NCI-H2196 treated with DMSO at 0.1 percent for 48 hours (cell line): ENCODE results near the gene FBXO8.

ENCODE experiments used
- DNase-seq: peaks from one replicate; lab custom pipeline; 2025; ENCODE audit not compliant: unreplicated experiment; lab: John Stamatoyannopoulos, UW

Gene FBXO8

DNA sequence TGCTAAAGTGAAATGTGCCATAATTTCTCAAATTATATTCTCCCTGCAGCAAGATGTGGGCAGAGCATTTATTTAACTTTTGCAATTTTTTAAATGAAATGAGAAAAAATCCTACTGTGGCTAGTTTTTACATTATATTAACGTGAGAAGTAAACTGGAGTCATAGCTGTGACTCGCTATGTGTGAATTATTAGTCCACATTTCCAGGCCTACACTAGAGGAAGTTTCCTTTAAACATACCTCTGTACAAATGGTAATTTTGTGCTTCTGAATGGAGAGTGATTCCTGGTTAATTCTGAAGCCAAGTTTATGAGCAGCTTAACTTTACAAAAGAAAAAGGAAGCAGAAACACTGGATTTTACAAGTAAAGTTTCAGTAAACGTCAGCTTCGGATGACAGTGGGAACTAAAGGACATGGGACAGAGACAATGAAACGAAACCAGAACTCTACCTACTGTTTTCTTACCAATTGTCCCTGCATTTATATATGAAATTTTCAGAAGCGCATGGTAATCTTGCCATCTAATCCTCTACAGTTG lies 72.4 kb downstream of the FBXO8 start:
- no peak for DNase-seq

DNA sequence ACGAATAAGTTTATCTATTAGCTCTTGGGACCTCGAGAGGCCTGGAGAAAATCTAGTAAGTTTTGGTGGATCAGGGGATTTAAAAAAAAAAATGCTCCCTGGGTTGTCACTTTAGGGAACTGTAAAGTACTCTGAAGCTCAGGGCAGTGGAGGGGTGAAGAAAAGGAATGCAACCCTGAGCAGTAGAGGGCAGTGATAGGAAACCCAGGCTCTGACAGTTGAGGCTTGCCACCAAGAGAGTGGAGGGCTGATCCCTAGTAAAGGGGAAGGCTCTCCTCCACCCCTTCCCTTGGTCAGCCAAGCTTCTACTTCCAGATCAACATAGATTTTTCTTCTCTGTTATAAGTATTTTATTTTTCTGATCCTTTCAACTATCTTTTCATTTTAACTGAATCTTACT lies 73.1 kb downstream of the FBXO8 start:
- DNase-seq, result no peak

DNA sequence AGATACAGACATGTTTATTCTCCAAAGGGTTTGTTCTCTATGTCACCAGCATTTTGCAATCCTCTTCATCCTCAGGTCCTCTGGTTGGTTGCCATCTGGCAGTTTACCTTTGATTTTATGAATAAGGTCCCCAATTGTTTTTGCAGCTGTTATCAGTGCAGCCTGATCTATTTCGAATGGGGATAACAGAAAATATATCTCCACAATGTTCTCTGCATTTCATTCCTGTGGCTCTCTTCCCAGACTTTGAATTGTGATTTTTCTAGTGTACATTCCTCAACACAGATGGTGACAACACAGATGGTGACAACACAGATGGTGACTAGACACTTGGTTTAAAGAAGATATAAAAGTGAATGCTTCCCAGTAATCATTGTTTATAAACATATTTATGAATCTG lies 74.1 kb downstream of the FBXO8 start:
- DNase-seq, result no peak

DNA sequence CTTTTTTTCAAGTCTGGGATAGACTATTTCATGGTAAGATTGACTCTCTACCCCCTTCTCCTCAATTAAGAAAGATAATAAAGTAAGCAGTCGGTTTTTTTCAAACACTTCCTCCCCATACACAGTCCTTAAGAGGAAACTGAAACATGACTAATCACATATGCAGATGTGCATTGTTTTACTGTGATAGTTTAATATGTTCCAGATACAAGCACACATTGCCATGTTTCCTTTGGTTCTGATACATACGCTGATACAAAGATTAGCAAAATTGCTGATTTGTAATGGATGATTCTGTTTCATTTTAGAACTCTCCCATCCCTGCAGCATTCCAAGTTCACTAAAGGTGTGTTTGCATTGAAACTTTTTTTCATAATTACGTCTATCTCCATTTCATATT lies 76.1 kb downstream of the FBXO8 start:
- DNase-seq, result no peak

DNA sequence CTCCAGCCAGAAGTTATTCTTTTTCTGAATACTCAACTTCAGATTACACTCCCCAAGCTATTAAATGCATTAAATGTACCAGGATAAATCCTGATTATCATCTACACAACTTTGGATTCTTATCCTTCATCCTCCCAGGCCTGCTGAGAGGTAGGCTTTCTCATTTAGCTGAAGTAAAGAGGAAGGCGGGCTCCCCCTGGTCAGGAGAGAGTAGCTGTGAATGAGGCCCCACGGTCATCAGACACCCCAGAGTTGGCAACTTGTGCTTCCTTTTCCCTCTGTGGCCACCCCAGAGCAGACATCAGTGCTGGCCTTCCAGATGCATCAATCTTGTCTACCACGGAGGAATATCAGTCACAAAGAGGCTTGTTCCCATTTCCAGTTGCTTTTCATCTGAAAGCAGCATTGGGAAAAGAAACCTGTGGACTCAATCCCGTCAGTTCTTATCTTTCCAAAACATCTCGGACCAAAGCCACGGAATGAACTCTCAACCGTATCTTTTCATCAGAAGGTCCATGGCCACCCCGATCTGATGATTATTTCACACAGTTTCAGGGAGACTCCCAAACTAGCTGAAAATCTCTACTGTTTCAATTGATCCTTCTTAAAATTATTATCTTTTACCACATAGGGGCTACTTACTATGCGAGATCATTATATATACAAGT lies 79.2 kb downstream of the FBXO8 start:
- DNase-seq, result no peak

DNA sequence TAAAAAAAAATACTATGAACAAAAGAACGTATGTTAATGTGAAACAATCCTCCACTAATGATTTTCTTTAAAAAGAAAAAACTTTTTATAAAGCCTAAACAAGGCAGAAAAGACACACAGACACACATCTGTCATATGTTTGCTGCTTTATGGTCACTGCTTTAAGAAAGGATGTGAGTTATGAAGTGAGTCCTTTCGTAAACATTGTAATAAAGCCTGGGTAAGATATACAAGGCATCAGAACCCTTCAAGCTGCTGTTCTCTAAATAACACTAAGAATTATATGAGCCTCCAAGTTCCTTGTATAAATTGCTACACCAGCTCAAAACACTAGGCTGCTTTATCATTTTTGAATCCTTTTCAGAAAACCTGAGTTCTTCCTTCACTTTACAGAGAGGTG lies 81.6 kb downstream of the FBXO8 start:
- no peak for DNase-seq

DNA sequence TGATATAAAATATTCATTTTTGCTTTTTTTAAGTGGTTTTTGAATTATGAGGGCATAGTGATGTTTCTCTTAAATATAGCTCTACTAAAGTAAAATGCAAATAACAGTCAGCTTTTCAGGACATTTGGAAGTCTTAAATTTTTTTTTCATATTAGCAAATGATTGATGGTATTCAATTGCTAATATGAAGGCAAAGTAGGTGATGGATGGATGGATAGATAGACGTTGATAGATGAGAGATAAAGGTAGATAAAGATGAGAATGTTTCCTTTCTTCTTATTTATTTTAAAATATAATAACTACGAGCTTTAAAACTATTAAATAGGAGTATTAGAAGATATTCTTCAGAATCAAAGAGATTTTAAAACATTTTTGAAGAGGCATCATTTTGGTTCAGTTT lies 83.7 kb downstream of the FBXO8 start:
- DNase-seq, result no peak

DNA sequence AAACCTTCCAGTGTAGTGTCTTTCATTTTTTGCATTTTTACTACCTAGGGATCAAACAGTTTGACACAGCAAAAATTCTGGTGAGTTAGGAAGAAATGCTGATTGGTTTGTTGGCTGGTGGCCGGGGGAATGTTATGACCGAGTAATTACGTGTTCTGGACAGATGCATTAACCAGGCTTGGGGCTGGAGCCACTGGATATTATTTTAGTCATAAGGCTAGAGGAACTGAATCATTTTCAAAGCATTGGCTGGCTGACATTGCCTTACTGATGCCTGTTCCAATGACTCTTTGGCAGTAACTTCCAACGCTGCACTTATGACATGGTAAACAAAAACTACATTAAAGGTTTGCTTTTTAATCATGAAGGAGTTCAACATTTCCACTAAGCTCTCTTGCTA lies 84.6 kb downstream of the FBXO8 start:
- no peak for DNase-seq

DNA sequence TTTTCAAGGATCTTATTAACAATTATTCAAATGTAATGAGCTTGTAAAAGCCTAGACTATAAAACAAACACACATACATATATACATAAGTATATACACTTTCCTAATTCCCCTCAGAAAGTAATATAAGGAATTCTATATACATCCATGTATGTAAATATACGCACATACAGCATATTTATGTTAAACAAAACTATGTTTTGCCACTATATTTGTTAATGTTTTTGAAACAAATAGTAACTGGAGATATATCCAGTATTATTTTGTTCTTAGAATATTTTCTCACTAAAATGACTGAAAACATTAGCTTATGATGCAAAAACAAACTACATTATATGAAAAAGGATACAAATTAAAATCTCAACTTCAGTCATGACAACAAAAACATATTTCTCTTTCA lies 85.1 kb downstream of the FBXO8 start:
- DNase-seq, result no peak

DNA sequence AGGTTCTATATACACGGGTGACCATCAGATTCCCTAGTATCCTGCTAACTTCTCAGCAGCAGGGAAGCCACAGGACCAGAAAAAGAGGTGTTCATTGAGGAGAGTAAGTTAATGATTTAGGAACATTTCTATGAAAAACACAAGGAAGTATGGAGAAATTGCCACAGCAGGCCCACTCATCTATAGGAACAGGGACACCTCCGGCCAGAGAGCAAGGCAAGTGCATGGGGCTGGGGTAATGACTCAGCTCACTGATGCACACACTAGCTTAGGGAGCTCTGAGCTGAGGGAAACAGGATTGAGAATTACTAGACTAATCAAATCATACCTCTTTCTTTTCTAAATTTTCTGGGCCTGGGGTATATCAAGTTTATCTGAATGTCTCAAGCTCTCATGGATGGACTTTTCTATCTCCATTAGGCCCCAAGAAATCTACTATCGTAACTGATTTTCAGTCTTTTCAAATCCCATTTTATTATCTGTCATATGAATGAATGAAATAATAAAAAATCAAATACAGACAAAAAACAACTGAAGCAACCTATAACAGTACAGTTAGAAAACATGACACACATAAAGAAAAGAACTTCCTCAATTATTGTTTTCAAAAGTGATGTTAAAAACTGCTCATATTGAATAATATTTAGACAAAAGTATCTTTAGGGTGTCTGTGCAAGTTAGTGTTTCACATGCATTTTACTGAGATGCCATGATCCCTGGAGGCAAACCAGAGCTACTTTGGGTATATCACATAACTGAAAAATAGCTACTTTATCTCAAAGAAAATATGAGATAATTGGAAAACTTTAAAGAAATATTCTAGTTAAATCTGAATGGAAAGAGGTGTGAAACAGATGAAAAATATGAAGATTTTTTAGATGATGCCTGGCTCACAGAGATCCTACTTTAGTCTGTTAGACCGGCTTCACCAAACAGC lies 89.8 kb downstream of the FBXO8 start:
- DNase-seq, result no peak

DNA sequence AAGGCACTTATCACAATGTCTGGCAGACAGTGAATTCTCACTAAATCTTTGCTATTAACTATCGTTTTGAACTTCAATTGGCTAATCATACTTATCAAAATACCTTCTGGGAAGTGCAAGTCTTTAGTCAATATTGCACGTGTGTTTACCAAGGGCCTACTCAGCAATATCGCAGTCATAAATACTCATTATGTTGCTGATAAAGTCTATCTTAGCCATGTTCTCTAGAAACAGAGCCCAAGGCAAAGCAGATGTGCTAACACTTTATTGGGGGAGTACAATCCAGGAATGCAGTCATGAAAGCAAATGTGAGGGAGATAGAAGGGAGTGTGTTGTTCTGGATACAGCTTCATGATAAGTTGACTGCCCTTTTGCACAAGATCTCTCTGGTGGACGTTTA lies 90.5 kb downstream of the FBXO8 start:
- DNase-seq, result no peak

DNA sequence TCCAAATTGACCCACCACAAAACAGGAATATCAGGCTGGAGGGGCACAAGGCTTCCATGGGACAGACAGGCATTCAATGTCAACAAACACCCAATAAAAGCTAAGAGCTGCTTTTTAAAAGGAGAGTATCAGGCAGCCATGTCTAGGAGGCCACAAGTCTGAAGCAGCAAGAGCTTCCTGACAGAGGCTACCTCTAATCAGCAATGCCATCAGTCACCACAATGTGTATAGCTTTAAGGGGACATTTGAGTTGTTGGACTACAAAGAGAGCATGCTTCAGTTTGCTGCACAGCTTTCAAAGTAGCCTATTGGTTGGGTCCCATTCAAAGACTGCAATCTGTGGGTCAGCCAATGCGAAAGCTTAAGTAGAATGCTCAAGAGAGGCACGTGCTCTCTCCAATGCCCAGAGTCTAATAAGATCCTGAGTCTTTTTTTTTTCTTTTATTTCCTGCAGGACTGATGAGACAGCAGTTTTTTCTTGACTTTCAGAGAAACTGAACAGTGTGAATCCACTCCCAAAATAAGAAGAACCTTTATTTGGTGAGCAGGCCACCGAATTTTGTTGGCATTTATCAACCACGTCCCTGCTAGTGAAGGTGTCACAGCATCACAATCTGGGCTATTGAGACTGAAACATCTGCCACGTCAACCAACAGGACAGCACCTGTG lies 92.5 kb downstream of the FBXO8 start:
- no peak for DNase-seq

DNA sequence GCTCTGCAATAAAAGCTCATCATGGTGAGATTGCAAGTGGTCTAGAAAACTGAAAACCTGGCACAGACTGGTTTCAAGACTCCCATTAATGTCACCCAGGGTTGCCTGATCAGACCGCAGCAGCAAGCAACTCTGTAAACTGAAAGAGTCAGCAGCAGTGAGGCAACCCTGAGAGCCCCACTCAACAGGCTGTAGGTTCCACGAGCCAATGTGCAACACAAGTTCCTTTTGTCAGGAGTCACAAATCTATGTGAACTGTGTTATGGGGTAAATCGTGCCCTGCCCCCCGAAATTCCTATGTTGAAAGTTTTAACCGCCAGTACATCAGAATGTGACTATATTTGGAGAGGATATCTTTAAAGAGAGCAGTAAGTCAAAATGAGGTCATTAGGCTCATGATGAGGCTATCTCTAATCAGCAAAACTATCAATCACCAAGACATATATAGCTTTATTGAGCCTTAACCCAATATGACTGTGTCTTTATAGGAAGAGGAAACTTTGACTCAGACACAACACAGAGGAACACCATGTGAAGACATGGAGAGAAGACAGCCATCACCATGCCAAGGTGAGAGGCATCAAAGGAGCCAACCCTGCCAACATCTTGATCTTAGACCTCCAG lies 94.0 kb downstream of the FBXO8 start:
- DNase-seq, result no peak
